IPS-15b (cell line): ENCODE data around the gene CHI3L1.
A peak's percentile ranks its signal among the peaks of the same experiment; 100 is the strongest.

Experiments
- H3K27me3 ChIP-seq: one replicate; pipeline ENCODE4 v1.6.1; 2013; ENCODE audit warnings: low read length; ENCODE audit not compliant: control insufficient read depth, insufficient read depth
- H3K36me3 ChIP-seq: one replicate; pipeline ENCODE4 v1.6.1; 2013; ENCODE audit warnings: low read length; ENCODE audit not compliant: control insufficient read depth, insufficient read depth
- H3K4me1 ChIP-seq: one replicate; pipeline ENCODE4 v1.6.1; 2013; ENCODE audit warnings: mild to moderate bottlenecking, low read length; ENCODE audit not compliant: control insufficient read depth, insufficient read depth
- H3K4me3 ChIP-seq: one replicate; pipeline ENCODE4 v1.5.1; 2013; ENCODE audit warnings: low read depth, low read length
- H3K9ac ChIP-seq: one replicate; pipeline ENCODE4 v1.6.1; 2013; ENCODE audit warnings: low read depth, mild to moderate bottlenecking, low read length
- H3K9me3 ChIP-seq: one replicate; pipeline ENCODE4 v1.6.1; 2013; ENCODE audit warnings: mild to moderate bottlenecking, low read length; ENCODE audit not compliant: control insufficient read depth, insufficient read depth

The CHI3L1 gene

GRCh38 chr1:203153051-203153988 lies 33.2 kb downstream of the CHI3L1 start:
- Histone ChIP-seq H3K36me3 (no peaks in the 10 kb centered on the region), H3K9ac (peak overlapping the region; percentile 16), H3K4me3 (no peak overlapping the region), H3K4me1 (peaks cover 22% of the 10 kb centered on the region), H3K9me3 (no peaks in the 10 kb centered on the region), H3K27me3 (no peaks in the 10 kb centered on the region)

DNA sequence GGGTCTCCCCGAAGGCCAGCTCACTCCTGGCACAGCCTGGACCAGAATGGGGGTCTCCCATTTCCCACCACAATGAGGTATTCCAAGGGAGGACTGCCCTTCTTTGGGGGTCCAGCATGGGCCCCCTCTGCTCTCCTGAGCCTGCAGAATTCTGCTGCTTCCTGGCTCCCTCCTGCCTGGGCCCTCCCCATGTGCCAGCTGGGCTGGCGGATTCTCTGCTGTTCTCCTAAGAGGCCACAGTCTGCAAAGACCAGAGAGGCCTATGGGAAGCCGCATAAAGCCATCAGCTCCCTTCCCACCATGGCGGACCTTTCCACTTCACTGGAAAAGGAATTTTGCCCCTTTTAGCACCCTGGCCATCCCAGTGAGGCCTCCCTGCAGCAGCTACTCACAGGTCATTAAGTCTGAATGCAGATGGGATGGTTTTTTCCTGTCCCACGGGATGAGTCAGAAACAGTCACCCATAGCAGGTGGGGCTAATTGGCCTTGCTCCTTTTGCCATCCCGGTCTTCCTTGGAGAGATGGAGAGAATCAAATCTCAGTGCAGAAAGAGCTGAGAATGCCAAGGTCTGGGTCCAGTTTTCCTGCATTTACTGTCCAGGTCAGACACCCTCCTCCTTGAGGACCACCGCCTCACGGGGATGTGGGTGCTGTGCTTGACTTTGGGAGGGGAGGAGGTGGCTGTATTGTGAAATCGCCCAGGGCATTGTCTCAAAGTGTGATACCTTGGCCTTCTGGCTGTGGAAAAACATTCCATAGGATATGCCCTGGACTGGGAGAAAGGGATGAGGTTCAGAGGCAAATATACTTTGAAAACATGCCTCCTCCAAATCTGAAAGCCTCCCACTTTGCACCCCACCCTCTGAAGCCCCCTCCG lies 34.1 kb downstream of the CHI3L1 start:
- H3K4me1 ChIP-seq, result peaks cover 27% of the 10 kb centered on the region
- H3K36me3 ChIP-seq, result no peaks in the 10 kb centered on the region
- no peaks in the 10 kb centered on the region for H3K9me3 ChIP-seq
- H3K4me3 ChIP-seq, result no peak overlapping the region
- H3K9ac ChIP-seq, result no peak overlapping the region
- no peaks in the 10 kb centered on the region for H3K27me3 ChIP-seq

DNA sequence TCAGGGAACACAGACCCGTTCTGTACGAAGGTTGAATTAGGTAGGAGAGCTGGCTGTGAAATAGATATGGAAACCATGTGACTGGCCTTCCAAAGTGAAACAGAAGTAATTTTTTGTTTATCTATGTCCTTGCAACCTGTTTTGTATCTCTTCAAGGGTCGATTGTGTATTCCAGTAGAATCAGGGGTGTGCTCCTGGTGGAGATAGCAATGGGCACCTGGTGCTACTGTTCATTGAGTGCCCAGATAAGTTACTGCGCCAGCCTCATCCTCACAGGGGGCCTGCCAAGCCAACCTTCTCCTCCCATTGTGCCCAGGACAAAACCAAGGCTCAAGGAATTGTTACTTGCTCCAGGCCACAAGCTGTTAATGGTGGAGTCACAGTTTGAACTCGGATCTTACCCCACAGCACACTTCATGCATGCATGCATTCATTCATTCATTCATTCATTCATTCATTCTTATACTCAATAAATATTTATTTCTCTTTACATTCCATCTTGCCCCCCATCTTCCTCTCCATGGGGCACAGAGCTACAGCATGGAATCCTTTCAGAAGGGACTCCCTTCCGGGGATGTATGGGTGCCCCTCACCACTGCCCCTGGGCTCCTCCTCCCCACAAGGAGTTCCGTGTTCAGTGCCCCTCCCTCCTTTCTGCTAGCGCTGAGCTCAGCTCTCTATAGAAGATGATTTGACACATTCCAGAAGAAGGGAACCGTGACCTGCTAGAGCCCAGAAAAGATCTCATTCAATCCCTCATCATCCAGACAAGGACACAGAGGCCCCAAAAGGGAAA lies 34.9 kb downstream of the CHI3L1 start:
- Histone ChIP-seq H3K9me3 (no peaks in the 10 kb centered on the region), H3K36me3 (no peaks in the 10 kb centered on the region), H3K9ac (no peak overlapping the region), H3K4me1 (peaks cover 34% of the 10 kb centered on the region), H3K27me3 (no peaks in the 10 kb centered on the region), H3K4me3 (no peak overlapping the region)

- H3K4me1 ChIP-seq, result peaks cover 34% of the 10 kb centered on the region
Measured at GRCh38 chr1:203150511-203151297, 35.8 kb downstream of the CHI3L1 start.

GRCh38 chr1:203149188-203149840 lies 37.2 kb downstream of the CHI3L1 start:
- peaks cover 33% of the 10 kb centered on the region for H3K4me1 ChIP-seq
- H3K9me3 ChIP-seq, result no peaks in the 10 kb centered on the region
- no peak overlapping the region for H3K4me3 ChIP-seq
- no peak overlapping the region for H3K9ac ChIP-seq
- H3K27me3 ChIP-seq, result no peaks in the 10 kb centered on the region
- H3K36me3 ChIP-seq, result no peaks in the 10 kb centered on the region

More at GRCh38 chr1:203150511-203151297, 35.8 kb downstream of the CHI3L1 start:
- H3K9me3 ChIP-seq, result no peaks in the 10 kb centered on the region
- no peak overlapping the region for H3K4me3 ChIP-seq
- H3K9ac ChIP-seq, result no peak overlapping the region
- no peaks in the 10 kb centered on the region for H3K36me3 ChIP-seq
- no peaks in the 10 kb centered on the region for H3K27me3 ChIP-seq

GRCh38 chr1:203148579-203148978 lies 37.9 kb downstream of the CHI3L1 start:
- Histone ChIP-seq H3K4me1 (peaks cover 31% of the 10 kb centered on the region), H3K27me3 (no peaks in the 10 kb centered on the region), H3K4me3 (no peak overlapping the region), H3K9me3 (no peaks in the 10 kb centered on the region), H3K36me3 (no peaks in the 10 kb centered on the region), H3K9ac (no peak overlapping the region)

DNA sequence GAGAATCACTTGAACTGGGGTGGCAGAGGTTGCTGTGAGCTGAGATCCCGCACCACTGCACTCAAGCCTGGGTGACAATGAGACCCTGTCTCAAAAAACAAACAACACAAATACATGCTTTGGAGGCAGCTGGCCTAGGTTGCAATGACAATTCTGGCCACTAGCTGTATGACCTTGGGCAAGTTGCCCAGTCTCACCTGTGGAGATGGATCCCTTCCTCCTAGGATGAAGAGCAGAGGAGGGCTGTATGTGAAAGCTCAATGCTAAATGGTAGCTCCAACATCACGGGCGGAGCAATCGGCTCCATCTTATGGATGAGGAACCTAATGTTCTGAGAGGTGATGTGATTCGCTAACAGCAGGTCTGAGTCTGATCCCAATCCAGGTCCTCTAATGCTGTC lies 38.4 kb downstream of the CHI3L1 start:
- no peaks in the 10 kb centered on the region for H3K9me3 ChIP-seq
- no peaks in the 10 kb centered on the region for H3K36me3 ChIP-seq
- peaks cover 28% of the 10 kb centered on the region for H3K4me1 ChIP-seq
- no peak overlapping the region for H3K9ac ChIP-seq
- H3K27me3 ChIP-seq, result no peaks in the 10 kb centered on the region
- no peak overlapping the region for H3K4me3 ChIP-seq

DNA sequence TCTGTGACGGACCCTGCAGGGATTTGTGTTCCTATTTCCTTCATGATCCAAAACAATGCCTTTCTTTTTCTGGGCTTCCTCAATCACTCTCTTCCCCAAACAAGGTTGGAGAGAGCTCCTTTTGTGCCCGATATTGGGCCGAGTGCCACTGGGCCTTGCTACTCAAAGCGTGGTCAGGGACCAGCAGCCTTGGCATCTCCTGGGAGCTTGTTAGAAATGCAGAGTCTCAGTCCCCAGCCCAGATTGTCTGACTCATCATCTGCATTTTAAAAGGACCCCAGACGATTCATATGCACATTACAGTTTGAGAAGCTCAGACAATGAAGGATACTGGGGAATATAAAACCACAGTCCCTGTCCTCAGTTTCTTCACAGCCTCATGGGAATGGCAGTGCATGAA lies 39.1 kb downstream of the CHI3L1 start:
- H3K9me3 ChIP-seq, result no peaks in the 10 kb centered on the region
- H3K4me1 ChIP-seq, result peaks cover 23% of the 10 kb centered on the region
- no peak overlapping the region for H3K4me3 ChIP-seq
- no peak overlapping the region for H3K9ac ChIP-seq
- no peaks in the 10 kb centered on the region for H3K36me3 ChIP-seq
- H3K27me3 ChIP-seq, result no peaks in the 10 kb centered on the region

GRCh38 chr1:203146537-203146936 lies 40.0 kb downstream of the CHI3L1 start:
- H3K9ac ChIP-seq, result no peak overlapping the region

DNA sequence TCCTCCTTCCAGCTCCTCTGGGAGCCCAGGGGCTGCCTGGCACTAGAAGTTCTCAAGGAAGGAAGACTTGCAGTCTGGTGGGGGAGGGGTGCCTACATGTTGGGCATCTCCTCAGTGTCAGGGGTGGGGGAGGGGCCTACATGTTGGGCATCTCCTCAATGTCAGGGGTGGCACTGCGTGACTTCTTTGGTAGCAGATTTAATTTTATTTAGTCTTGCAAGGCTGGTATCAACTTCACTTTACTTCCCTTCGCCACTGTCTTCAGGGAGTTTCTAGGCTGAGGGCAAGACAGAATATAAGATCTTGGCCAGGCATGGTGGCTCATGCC lies 40.5 kb downstream of the CHI3L1 start:
- no peaks in the 10 kb centered on the region for H3K9me3 ChIP-seq
- no peaks in the 10 kb centered on the region for H3K36me3 ChIP-seq
- H3K27me3 ChIP-seq, result no peaks in the 10 kb centered on the region
- peaks cover 18% of the 10 kb centered on the region for H3K4me1 ChIP-seq
- H3K9ac ChIP-seq, result no peak overlapping the region
- no peak overlapping the region for H3K4me3 ChIP-seq

More at GRCh38 chr1:203146537-203146936, 40.0 kb downstream of the CHI3L1 start:
- H3K9me3 ChIP-seq, result no peaks in the 10 kb centered on the region
- peaks cover 18% of the 10 kb centered on the region for H3K4me1 ChIP-seq
- no peaks in the 10 kb centered on the region for H3K36me3 ChIP-seq
- H3K4me3 ChIP-seq, result no peak overlapping the region
- H3K27me3 ChIP-seq, result no peaks in the 10 kb centered on the region
